Raji (cell line): Measurements from ENCODE around the gene PACRG.

Experiments
- POLR2A ChIP-seq: IDR thresholded peaks from 2 replicates; pipeline ENCODE4 v1.6.1; 2011; ENCODE audit warnings: low read depth, low read length, control low read depth; ENCODE audit not compliant: insufficient read depth

Gene PACRG

DNA sequence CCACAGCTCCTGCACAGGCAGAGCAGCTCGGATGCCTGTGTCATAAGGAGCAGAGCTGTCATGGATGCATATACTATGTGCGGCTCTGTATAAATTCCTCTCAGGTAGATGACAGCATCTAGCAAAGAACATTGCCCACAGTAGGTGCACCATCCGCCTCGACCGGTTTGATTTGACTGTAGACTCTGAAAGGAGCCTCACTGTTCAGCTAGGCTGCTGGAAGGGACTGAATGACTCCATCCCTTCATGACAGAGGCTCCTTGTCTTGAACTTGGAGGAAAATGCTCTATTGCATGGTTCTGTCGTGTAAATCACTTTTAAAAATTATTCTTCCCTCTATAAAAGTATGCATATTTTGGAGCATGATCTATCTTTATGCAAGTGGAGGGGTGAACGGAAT lies 557.9 kb downstream of the PACRG start:
- no peak for TF ChIP-seq POLR2A

DNA sequence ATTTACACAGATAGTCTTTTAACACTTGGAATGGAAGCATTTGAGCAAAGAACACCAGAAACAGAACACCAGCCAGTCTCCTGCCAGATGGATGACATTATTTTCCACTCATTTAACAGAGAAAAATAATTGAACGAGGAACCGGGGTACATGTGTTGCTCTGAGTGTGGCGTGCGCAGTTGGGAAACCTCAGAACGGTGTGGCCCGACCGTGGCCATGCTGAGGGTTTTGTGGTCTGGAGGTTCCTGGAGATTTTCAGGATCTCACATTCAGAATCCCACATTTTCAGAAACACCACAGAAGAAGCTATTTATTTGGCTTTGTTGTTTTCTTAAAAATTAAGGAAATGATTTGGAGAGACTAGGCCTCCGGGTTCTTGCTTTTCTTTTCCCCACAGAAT lies 559.9 kb downstream of the PACRG start:
- TF ChIP-seq POLR2A: no peak

DNA sequence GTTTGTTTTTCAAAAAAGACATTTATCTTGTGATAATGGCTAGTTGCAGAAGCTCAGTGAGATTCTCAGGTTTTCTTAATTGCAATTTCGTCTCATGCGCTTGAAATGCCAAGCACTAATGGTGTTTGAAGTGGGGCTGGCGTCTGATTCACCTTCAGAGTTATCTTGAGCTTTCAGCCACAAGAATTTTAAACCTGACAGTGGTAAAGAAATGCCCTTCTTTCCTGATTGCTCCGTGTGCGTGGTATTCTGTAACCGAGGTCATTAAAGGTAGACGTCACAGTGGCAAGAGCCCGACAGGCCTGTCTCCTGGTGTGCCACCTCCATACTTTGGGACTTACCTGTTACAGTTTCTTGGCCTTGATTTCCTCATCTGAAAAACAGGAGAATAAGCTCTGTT lies 560.3 kb downstream of the PACRG start:
- no peak for TF ChIP-seq POLR2A

DNA sequence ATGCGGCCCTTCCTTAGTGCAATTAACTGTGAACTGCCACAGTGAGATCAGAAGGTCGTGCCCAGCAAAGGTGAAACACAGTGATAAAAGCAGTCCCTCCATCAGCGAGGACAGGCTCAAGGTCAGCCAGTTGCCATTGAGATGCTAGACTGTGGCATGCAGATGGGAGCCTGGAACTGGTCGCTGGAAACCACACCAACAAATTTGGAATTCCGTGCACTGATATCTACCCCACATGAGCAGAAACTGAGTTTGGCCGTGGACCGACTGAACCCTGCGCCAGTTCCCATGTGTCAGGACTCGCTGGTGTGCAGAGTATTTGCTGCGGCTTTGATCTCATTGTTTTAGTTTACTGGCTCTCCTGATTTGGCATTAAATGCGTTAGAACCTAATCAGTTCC lies 561.1 kb downstream of the PACRG start:
- no peak for TF ChIP-seq POLR2A

DNA sequence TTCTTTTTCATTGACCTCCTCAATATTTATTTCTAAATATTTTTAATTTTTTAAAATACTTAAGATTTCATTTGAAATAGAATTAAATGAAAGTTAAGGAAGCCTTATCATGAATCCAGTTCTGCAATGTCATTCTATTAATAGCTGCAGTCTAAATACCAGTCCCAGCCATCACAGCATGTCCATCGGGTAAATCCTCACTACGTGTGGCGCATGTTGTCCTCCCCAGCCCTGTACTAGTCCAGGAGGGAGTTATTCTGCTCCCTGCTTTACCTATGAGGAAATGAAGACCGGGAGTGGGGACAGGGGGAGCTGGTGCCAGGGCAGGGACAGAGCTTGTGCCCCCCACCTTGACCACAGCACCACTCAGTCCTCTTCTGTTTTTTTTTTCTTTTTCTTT lies 561.7 kb downstream of the PACRG start:
- no peak for TF ChIP-seq POLR2A

DNA sequence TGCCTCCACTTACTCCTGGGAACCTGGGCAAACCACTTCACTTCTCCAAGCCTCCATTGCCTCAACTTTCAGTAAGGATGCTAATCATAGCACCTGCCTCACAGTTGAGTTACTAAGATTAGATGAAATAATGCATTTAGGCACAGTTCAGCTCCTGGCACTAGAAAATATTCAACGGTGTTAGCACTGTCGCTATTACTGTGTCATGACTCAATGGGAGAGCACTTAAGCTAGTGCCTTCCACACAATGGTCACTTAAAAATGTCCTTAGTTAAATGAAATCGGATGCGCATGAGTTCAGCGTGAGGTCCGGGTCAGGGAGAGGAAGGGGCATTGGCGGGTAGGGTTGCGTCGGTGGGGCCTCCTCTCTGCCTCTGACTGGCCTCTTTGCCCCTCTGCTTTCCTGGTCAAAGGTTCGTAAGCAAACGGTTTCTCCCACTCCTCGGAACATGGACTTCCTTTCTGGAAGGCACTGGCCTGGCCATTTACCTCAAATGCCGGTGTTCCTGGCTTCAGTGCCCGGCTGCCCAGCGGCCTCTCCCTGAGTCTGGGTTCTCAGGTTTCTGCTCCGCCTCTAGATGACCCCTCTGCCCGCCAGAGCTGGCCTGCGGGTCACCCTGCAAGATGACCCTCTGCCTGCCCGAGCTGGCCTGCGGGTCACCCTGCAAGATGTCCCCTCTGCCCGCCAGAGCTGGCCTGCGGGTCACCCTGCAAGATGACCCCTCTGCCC lies 562.9 kb downstream of the PACRG start:
- no peak for TF ChIP-seq POLR2A

DNA sequence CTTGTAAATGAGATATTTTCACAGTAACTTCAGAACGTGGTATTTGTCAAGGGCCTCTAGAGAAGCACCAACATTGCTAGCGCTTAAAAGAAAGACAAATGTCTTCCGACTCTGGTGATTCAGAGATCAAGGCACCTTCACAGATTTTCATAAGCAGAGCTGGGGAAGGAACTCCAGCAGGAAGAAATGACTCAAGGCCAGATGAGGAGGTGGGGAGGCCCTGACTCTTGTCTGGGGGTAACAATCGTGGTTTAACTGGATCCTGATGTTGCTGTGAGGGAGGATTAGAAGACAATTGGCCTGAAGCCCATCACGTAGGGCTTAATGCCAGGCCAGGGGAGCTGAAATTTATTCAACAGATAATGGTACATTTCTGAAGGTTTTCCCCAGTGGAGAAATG lies 563.8 kb downstream of the PACRG start:
- no peak for TF ChIP-seq POLR2A

DNA sequence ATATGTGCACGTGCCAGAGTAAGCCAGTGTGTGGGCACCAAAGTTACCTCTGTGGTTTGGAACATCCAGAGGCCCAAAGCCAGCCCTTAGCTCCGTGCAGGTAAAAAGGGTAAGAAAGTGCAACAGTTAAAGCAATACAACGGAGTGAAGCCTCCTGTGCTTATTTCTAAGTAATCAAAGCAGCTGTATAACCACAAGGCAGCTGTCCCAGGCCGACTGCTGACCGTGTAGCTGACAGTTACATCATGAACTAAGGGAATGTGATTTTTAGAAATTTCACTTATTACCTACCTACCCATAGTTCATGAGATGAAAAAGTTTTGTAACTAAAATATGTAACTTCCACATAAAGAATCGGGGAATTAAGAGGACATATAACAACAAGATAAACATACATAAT lies 565.5 kb downstream of the PACRG start:
- TF ChIP-seq POLR2A: no peak

DNA sequence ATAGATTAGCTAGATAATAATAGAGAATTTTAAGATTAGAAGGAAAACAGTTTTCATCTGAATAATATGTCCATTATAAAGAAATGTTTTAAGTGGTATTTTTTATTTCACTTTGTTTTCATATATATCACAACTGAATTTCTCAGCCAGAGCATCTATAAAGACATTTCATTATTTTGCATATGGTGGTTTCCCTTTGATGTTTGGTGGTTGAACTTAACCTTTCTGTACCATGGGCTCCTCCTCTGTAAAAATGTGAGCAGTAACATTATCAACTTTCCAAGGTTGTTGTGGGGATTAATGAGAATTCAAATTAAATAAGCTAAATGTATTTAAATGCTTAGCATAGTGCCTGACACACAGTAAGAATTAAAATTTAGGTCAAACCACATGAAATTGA lies 567.0 kb downstream of the PACRG start:
- no peak for TF ChIP-seq POLR2A

DNA sequence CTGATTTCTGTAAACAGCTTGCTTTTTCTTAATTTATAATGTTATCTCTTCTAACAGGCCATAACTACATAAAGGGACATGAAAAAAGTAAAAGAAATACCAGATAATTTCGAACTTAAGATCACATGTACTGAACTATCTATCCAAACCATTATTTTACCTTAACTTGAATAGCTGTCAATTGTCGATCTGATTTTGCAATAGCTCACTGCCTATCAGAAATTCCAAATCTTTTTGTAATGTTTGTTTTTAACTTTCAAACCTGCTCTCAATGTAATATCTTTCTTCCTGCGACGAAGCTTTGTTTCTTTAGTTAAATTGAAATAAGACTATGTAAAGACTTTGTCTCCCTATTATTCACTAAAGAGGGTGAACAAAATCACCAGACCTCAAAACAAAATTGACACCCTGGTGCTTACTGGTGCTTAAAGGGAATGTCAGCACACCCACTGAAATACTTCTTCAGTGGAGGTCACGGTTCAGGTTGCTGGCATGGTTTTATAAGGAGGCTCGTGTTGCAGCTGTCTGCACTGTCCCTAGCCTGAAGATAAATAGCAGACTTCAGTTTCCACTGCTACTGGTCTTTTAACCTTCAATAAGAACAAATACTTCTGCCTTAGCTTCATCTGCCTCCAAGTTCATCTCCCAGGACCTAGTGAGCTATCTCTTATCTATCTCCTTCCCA lies 569.2 kb downstream of the PACRG start:
- no peak for TF ChIP-seq POLR2A

DNA sequence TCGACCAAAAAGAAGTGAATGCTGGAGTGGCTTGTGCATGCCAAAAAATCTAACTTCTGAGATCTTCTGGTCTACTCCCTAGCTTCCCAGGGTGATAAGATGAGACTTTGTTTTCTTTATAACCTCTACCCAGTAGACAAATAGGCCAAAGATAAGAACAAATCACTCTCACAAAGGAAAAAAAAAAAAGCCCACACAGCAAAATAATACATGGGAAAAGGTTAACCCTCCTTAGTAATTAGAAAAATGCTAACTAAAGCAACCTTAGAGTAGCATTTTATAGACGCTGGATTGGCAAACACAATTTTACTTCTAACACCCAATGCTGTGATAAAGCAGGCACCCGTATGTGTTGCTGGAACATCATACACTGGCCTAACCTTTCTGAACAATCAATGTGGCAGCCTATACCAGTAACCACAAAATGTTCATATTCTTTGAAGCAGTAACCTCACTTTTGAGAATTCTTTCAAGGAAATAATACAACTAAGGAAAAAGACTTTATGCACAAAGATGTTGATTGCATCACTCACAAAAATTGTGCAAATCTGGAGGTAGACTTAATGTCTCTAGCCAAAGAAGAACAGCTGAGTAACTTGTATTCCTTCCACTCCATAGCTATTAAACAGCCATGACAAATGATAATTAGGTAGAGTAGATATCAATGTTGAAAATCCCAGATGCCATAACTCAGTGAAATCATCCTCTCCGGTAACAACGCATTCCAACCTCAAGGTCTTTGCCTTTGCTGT lies 570.5 kb downstream of the PACRG start:
- no peak for TF ChIP-seq POLR2A

DNA sequence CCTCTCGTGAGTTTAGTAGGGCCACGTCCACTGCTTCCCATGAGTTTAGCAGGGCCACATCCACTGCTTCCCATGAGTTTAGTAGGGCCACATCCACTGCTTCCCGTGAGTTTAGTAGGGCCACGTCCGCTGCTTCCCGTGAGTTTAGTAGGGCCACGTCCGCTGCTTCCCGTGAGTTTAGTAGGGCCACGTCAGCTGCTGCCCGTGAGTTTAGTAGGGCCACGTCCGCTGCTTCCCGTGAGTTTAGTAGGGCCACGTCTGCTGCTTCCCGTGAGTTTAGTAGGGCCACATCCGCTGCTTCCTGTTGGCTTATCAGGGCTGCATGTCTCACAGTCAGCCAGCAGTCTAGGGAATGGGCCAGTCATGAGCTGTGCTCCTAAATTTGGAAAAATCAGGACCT lies 573.1 kb downstream of the PACRG start:
- TF ChIP-seq POLR2A: no peak

DNA sequence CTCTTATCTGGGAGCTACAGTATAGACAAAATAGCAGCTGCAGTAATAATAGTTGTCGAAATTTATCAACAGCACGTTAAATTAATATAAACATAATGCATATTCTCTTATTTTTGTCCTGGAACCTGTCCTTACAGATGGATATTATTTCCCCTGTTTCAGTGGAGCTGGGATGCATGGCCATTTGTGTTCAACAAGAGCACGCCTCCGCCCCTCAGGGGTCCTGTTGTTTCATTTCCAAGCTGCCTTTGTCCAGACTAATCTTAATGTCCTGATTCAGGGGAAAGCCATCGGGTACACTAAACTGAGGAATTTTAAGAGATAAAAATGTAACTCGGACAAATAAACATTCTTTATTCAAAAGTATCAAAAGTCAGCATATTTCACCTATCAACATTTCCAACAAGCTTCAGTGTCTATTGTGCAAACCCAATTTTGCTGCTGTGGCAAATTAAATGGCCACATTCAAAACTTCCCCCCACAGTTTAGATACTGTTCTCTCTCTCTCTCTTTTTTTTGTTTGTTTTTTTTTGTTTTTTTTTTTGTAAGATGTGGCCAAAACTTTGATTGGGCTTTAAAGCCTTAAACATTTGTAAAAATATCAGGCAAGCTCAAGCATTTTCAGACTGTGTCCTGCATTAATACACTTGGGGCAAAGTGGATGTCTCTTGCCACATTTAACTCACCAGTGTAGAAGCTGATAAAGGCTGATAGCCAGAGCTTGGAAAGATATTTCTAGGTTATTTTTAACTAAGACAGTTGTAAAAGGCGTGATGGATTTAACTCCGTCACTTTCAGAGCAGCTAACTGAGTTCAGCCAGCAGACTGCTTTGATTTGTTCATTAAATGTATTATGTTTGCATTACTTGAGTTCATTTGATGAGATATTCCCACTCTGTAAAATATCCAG lies 574.2 kb downstream of the PACRG start:
- TF ChIP-seq POLR2A: no peak

DNA sequence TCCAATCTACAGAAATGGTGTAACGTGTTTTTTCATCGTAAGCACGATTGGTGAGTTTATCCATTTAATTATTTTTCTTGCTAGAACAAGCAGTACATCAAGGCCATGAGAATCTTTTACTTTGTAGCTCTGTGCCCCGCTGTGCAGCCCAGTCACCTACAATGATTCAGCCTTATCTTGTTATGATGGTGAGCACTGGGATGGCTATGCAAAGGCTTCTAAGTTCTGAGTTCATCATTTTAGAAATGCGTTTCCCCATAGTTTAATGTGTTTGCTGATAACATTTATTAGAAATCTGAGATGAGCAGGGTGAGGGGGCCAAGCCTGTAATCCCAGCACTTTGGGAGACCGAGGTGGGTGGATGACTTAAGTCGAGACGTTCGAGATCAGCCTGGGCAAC lies 575.0 kb downstream of the PACRG start:
- TF ChIP-seq POLR2A: no peak

DNA sequence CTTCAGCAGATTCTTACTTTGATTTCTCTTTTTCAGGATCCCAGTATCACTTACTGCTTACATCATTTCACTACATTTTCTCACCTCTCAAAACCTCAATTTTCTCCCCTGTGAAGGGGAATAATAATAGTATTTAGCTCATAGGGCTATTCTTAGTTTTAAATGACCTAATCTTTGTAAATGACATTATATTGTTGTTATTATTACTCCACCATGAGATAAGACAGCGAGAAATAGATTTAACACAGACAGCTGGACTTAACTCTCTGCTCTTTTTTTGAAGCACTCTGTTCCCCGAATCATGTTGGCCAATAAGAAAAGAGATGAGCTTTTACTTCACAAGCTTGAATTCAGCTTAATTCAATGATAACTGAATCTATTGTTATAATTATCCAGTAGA lies 578.2 kb downstream of the PACRG start:
- TF ChIP-seq POLR2A: no peak
